GM12878 (cell line): ENCODE measurements around the gene SLC31A1. TPM values are rescaled to one million over a fixed set of nuclear protein-coding genes. Genes with fewer than 3 reads are reported as not detected.

ENCODE experiments used
- ATAC-seq: fragments of 200-7000 bp; cut with Tn5 transposase; 3 replicates; pipeline ENCODE4 v1.9.1; 2020; ENCODE audit warnings: mild to moderate bottlenecking, moderate library complexity
- BruUV-seq: library from RNA; stranded (reverse); fragments of 400-500 nt; replicated peaks from 2 replicates; lab custom pipeline; 2021; lab: Mats Ljungman, UMichigan
- CTCF ChIA-PET: fragments of 300-600 bp; sonication (Branson Sonifier 250); formaldehyde crosslinking; extraction: SDS; loops from one replicate; lab custom pipeline; 2021; ENCODE audit warnings: inconsistent platforms; lab: Yijun Ruan, JAX
- POLR2A ChIA-PET: fragments of 350-600 bp; formaldehyde crosslinking; extraction: SDS; loops from one replicate; lab custom pipeline; 2021; ENCODE audit warnings: inconsistent platforms; lab: Charles Lee
- RAD21 ChIA-PET: fragments of 300-600 bp; sonication (Branson Sonifier 250); formaldehyde crosslinking; loops from one replicate; lab custom pipeline; 2023; ENCODE audit warnings: antibody characterized with exemption; ENCODE audit not compliant: unreplicated experiment; lab: Charles Lee
- SMC1A ChIA-PET: fragments of 300-600 bp; sonication (Branson Sonifier 250); formaldehyde crosslinking; loops from one replicate; lab custom pipeline; 2023; ENCODE audit not compliant: unreplicated experiment, uncharacterized antibody; lab: Charles Lee
- DNase-seq: peaks from one replicate; pipeline ENCODE4 v3.0.0-alpha.2; 2011; ENCODE audit warnings: low read depth, low spot score
- FAIRE-seq: peaks from 3 replicates; lab custom pipeline; 2011; peaks lifted over from hg19 to GRCh38; lab: Jason Lieb, UNC
- H2AFZ ChIP-seq: 2 replicates; pipeline ENCODE4 v1.6.0; 2011; ENCODE audit warnings: low read depth, low read length, control low read depth; ENCODE audit not compliant: control insufficient read depth
- H3K27ac ChIP-seq: 2 replicates; pipeline ENCODE4 v1.5.1; 2011; ENCODE audit warnings: control low read depth; ENCODE audit not compliant: control insufficient read depth, insufficient read depth
- H3K27me3 ChIP-seq, 2 experiments: replicated peaks in 1 of 2; 2 replicates each; pipeline versions ENCODE4 v1.6.0 to v1.6.1; 2011; ENCODE audit warnings: low read length in 1 of 2; ENCODE audit not compliant: control insufficient read depth in 2 of 2, insufficient read depth in 2 of 2
- H3K36me3 ChIP-seq, 2 experiments: 2 replicates each; pipeline ENCODE4 v1.5.1; 2011; ENCODE audit warnings: low read length in 1 of 2; ENCODE audit not compliant: control insufficient read depth in 2 of 2, insufficient read depth in 2 of 2
- H3K4me1 ChIP-seq: 2 replicates; pipeline ENCODE4 v1.6.1; 2011; ENCODE audit warnings: mild to moderate bottlenecking, low read length, moderate library complexity, mixed read lengths; ENCODE audit not compliant: control insufficient read depth, insufficient read depth
- H3K4me2 ChIP-seq: 2 replicates; pipeline ENCODE4 v1.6.0; 2011; ENCODE audit warnings: control low read depth; ENCODE audit not compliant: control insufficient read depth, insufficient read depth
- H3K4me3 ChIP-seq: fragments of 200-600 bp; sonication (generic); 2 replicates; pipeline ENCODE4 v1.5.1; 2016
- H3K79me2 ChIP-seq: 2 replicates; pipeline ENCODE4 v1.6.0; 2011; ENCODE audit warnings: low read length; ENCODE audit not compliant: control insufficient read depth, insufficient read depth
- H3K9ac ChIP-seq: 2 replicates; pipeline ENCODE4 v1.8.0; 2011; ENCODE audit warnings: low read length, control low read depth, mixed read lengths; ENCODE audit not compliant: control insufficient read depth, insufficient read depth
- H3K9me3 ChIP-seq: replicated peaks from 3 replicates; pipeline ENCODE4 v1.5.1; 2011; ENCODE audit warnings: mild to moderate bottlenecking, low read length; ENCODE audit not compliant: control insufficient read depth, insufficient read depth
- H4K20me1 ChIP-seq: 2 replicates; pipeline ENCODE4 v1.6.0; 2011; ENCODE audit not compliant: control insufficient read depth, insufficient read depth
- ATF2 ChIP-seq: IDR thresholded peaks from 2 replicates; pipeline ENCODE4 v1.6.1; 2012; ENCODE audit warnings: low read length, inconsistent platforms
- CREM ChIP-seq: IDR thresholded peaks from 2 replicates; pipeline ENCODE4 v1.6.1; 2014; ENCODE audit warnings: antibody characterized with exemption, low read depth
- KLF5 ChIP-seq: fragments of 450-650 bp; IDR thresholded peaks from 2 replicates; pipeline ENCODE4 v1.6.1; 2014; ENCODE audit warnings: mild to moderate bottlenecking; ENCODE audit not compliant: partially characterized antibody
- MEF2B ChIP-seq: fragments of 450-650 bp; IDR thresholded peaks from 2 replicates; pipeline ENCODE4 v1.6.1; 2018; ENCODE audit warnings: mild to moderate bottlenecking, moderate library complexity; ENCODE audit not compliant: partially characterized antibody, poor library complexity, severe bottlenecking
- NBN ChIP-seq: fragments of 450-650 bp; IDR thresholded peaks from 2 replicates; pipeline ENCODE4 v1.6.1; 2016
- POU2F2 ChIP-seq: IDR thresholded peaks from 3 replicates; pipeline ENCODE4 v1.6.1; 2011; ENCODE audit warnings: low read depth, mild to moderate bottlenecking, low read length, borderline replicate concordance
- RAD51 ChIP-seq: fragments of 450-650 bp; IDR thresholded peaks from 2 replicates; pipeline ENCODE4 v1.6.1; 2016; ENCODE audit warnings: moderate library complexity, mild to moderate bottlenecking, inconsistent platforms
- RB1 ChIP-seq: fragments of 450-650 bp; formaldehyde crosslinking; IDR thresholded peaks from 2 replicates; pipeline ENCODE4 v1.6.1; 2017; ENCODE audit warnings: mild to moderate bottlenecking, borderline replicate concordance
- RFX5 ChIP-seq: IDR thresholded peaks from 2 replicates; pipeline ENCODE4 v1.6.1; 2011; ENCODE audit warnings: low read depth, low read length, improper control_type of control experiment
- SRF ChIP-seq, 2 experiments: IDR thresholded peaks; 2 replicates each; pipeline ENCODE4 v1.6.1; 2011; ENCODE audit warnings: low read depth in 2 of 2, low read length in 2 of 2, mild to moderate bottlenecking in 1 of 2, moderate library complexity in 1 of 2
- TARDBP ChIP-seq: IDR thresholded peaks from 2 replicates; pipeline ENCODE4 v1.6.1; 2016; ENCODE audit warnings: borderline replicate concordance
- WGBS: methylation state at CpG from one replicate; pipeline ENCODE4 v1.1.6; 2016; ENCODE audit warnings: low lambda C conversion rate; ENCODE audit not compliant: insufficient replicate concordance, insufficient coverage; ENCODE audit errors: missing lambda C conversion rate; 5-methylcytosine and 5-hydroxymethylcytosine counted together
- in situ Hi-C: fragments of 300-500 bp; cut with MboI; formaldehyde crosslinking; loops from 9 replicates; pipeline ENCODE4 v1.14.3; 2018; ENCODE audit warnings: mixed read lengths
- intact Hi-C: fragments of 100-400 bp; cut with micrococcal nuclease; formaldehyde crosslinking; loops from one replicate; pipeline ENCODE4 v1.14.2; 2022; ENCODE audit not compliant: unreplicated experiment
- polyA plus RNA-seq, 11 experiments: library from polyadenylated mRNA; depleted of rRNA in 4 of 11; unstranded in 6 of 11; stranded (reverse) in 5 of 11; fragments of >200 nt; fragmentation: Nextera tagmentation in 4 of 11; fragmentation: Illumina TruSeq in 1 of 11; extraction: Ambion mirVana in 4 of 11; extraction: Trizol in 1 of 11; gene quantifications; 1 replicate in 1 of 11; 2 replicates in 10 of 11; pipeline versions ENCODE4 v1.2.1 to v1.2.3, GENCODE V29; 2011 to 2016; ENCODE audit warnings: inconsistent platforms in 2 of 11, missing spikeins in 2 of 11, low read depth in 1 of 11
- total RNA-seq, 4 experiments: library from RNA; depleted of rRNA in 3 of 4; stranded (reverse); fragments of >200 nt in 3 of 4; fragmentation: Illumina TruSeq in 1 of 4; extraction: Trizol in 1 of 4; gene quantifications; 2 replicates each; pipeline versions ENCODE4 v1.2.1 to v1.2.3, GENCODE V29; 2013 to 2021

The SLC31A1 gene
- total and polyA plus RNA-seq, 10 of the 15 experiments (the other 5 are each of a cell fraction or from before 2014, with no cell fraction given): 7.3 to 16.2 (median 10.5) TPM

DNA sequence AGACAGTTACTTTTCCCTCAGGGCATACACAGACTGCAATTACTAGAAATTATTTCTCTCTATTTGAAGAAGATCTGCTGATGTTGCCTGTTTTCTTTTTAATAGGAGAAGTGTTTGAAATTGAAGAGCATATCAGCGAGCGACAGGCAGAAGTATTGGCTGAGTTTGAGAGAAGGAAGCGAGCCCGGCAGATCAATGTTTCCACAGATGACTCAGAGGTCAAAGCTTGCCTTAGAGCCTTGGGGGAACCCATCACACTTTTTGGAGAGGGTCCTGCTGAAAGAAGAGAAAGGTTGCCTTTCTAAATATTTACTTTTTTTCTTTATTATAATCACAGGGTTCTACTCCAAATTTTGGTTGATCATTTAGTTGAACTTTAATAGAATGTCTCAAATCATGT lies 57.5 kb downstream of the SLC31A1 start:
- ChIA-PET RAD21 (no interaction called here), POLR2A (interaction anchor here (0.6 to 1.1 kb wide), 3 partner anchors 97 to 232 kb away, joined by 3 read pairs; no protein-coding TSS in a partner anchor), CTCF (interaction anchor here (7.8 to 8.5 kb wide), 2 partner anchors 122 to 378 kb away, joined by 96 to 117 read pairs; partner anchors contain the start of gene ALAD), SMC1A (interaction anchor here (1.4 kb wide), 1 partner anchor 131 kb away, joined by 5 read pairs; the partner anchor contains the start of genes C9orf43 and POLE3)
- DNase-seq (no peak), ATAC-seq (no peak), FAIRE-seq (no peak)
- no peaks in the 10 kb centered on the region for H3K27me3 ChIP-seq
- H3K9me3 ChIP-seq: no peaks in the 10 kb centered on the region
- no peak overlapping the region for H2AFZ ChIP-seq
- no peak overlapping the region for H3K27ac ChIP-seq
- no peak for TF ChIP-seq RAD51
- no peak for TF ChIP-seq KLF5
- TF ChIP-seq CREM: no peak
- TF ChIP-seq POU2F2: no peak
- no peak for TF ChIP-seq RB1
- TF ChIP-seq SRF (IDR thresholded peaks at IDR 0.05; ENCODE audit: low read depth in 2 of 2, low read length in 2 of 2): no peak
- no peak for TF ChIP-seq ATF2
- TF ChIP-seq NBN: no peak
- TF ChIP-seq RFX5: no peak
- no peak for TF ChIP-seq MEF2B
- no peak for TF ChIP-seq TARDBP
- no peak overlapping the region for H3K9ac ChIP-seq
- WGBS: 80% methylated on average over 4 of the region's 4 CpGs
- H3K4me1 ChIP-seq: peaks cover 8% of the 10 kb centered on the region; the same call in 1 of the 2 replicates
- no peak overlapping the region for H3K4me2 ChIP-seq
- in situ Hi-C loops (no loop called here), intact Hi-C loops (loop anchor here (5.0 to 10.0 kb wide), 3 partner anchors 63 to 1106 kb away; partner anchors contain the start of genes AKNA and WDR31)
- BruUV-seq: no TSS peak
- H3K36me3 ChIP-seq: peaks cover 6 to 17% of the 10 kb centered on the region in 2 experiments
- no peak overlapping the region for H3K4me3 ChIP-seq
- H3K79me2 ChIP-seq: peaks cover 36% of the 10 kb centered on the region
- H4K20me1 ChIP-seq: no peaks in the 10 kb centered on the region
